Pancreas (tissue), 10 donors: ENCODE data around the gene CAMK2G. TPM values are rescaled to one million over a fixed set of nuclear protein-coding genes. Genes with fewer than 3 reads are reported as not detected.
A peak's percentile ranks its signal among the peaks of the same experiment; 100 is the strongest.
"Not testable (repeated sequence)": the region's sequence is repeated elsewhere in the genome, so short reads cannot be mapped to it uniquely, and the experiment has no call there.

Experiments used
- ATAC-seq, 4 donors: fragments of 200-7000 bp; cut with Tn5 transposase; one replicate each; pipeline versions ENCODE4 v1.8.0 to v1.9.1; 2020; ENCODE audit warnings: mild to moderate bottlenecking in 4 of 4, moderate library complexity in 4 of 4
- DNase-seq, 6 donors: peaks; one replicate each; pipeline ENCODE4 v3.0.0-alpha.2; 2020
- FAIRE-seq: peaks from 2 replicates; lab custom pipeline; 2012; peaks lifted over from hg19 to GRCh38; lab: Jason Lieb, UNC
- H3K27ac ChIP-seq, 4 donors: fragments of 200-600 bp; sonication (generic); 1 replicate in 3 of 4; 2 replicates in 1 of 4; pipeline versions ENCODE4 v1.5.0 to v1.8.0; 2020
- H3K27me3 ChIP-seq, 4 donors: fragments of 200-600 bp; one replicate each; pipeline ENCODE4 v1.8.0; 2021
- H3K36me3 ChIP-seq, 3 donors: fragments of 200-600 bp; sonication (generic) in 1 of 3; one replicate each; pipeline versions ENCODE4 v1.5.0 to v1.8.0; 2020 to 2021
- H3K4me1 ChIP-seq, 3 donors: fragments of 200-600 bp; one replicate each; pipeline ENCODE4 v1.8.0; 2021
- H3K4me3 ChIP-seq, 4 donors: fragments of 200-600 bp; sonication (generic) in 2 of 4; one replicate each; pipeline versions ENCODE4 v1.5.0 to v1.8.0; 2020 to 2021
- H3K9me3 ChIP-seq, 4 donors: fragments of 200-600 bp; one replicate each; pipeline ENCODE4 v1.8.0; 2021
- WGBS, 2 donors: extraction: QIAGEN DNeasy Blood & Tissue Kit; methylation state at CpG; one replicate each; pipeline ENCODE4 v1.1.7; 2013; 5-methylcytosine and 5-hydroxymethylcytosine counted together
- intact Hi-C, 3 donors: fragments of 100-400 bp; cut with DNase I; formaldehyde crosslinking; loops; one replicate each; pipeline versions ENCODE4 v1.11.1 to v1.14.2; 2022
- polyA plus RNA-seq, 2 donors: library from polyadenylated mRNA; stranded (reverse); fragments of 200-250 nt; gene quantifications; one replicate each; pipeline ENCODE4 v1.2.3, GENCODE V29; 2013
- total RNA-seq, 6 donors: library from RNA; stranded (reverse); fragmentation: NEBNext Ultra II Directional in 4 of 6; extraction: Animal tissue kit (Norgen Biotek cat#: 25700) in 4 of 6; gene quantifications; one replicate each; pipeline versions ENCODE4 v1.2.1 to v1.2.4, GENCODE V29; 2021 to 2023
- TF ChIP-seq, protein P1 (sequence below), 4 donors: fragments of 200-600 bp; sonication (generic) in 3 of 4; IDR thresholded peaks; one replicate each; pipeline versions ENCODE4 v1.5.0 to v1.8.0; 2021; ENCODE audit warnings: antibody characterized with exemption in 4 of 4
- donor health status: healthy with polysubstance abuse.
- donor health status: DM: no; HTN: no; CAD: no; lungs with moderate emphysema.
- donor health status: DM: no; HTN: no; CAD: no.
- donor health status: control.
- donor health status: control.
- donor health status: Bipolar disorder and iron deficiency.
- donor health status: DM: yes; HTN: yes; CAD: no.
- donor health status: DM: no; HTN: no; CAD: no.
- donor health status: DM: no; HTN: no; CAD: no.
- donor health status: DM: yes; HTN: yes; CAD: no.

Gene CAMK2G
- total and polyA plus RNA-seq, 8 donors, result 5.3 to 18.4 (median 8.3) TPM

DNA sequence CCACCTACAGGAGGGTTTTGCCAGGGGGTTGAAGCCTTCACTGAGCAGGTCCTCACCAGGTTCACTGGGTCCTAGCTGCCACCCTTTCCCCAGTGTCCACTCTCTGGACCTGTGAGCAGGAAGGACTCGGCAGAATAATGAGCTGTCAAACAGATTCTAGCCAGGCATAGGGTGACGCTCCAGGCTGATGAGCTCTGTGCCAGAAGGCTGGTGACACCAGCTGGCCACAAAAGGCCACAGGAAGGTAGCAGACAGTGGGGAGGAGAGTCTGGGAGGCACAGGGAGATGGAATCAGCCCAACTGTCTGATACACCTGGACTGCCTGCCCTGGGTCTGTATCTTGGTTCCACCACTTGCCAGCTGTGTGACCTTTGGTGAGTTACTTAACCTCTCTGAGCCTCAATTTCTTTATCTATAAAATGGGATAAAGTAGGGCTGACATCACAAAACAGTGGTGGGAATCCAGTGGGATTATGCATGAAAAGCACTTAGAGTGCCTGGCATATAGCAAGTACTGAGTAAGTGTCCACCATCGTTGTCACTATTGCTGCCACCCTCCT lies 36.3 kb downstream of the CAMK2G start:
- no peak for DNase-seq
- intact Hi-C loops, result no loop called here
- peaks cover 0 to 13% (median 0%) of the 10 kb centered on the region in 3 donors for H3K36me3 ChIP-seq
- H3K27me3 ChIP-seq, result no peaks in the 10 kb centered on the region
- H3K4me1 ChIP-seq, result no peaks in the 10 kb centered on the region
- TF ChIP-seq, protein P1, sequence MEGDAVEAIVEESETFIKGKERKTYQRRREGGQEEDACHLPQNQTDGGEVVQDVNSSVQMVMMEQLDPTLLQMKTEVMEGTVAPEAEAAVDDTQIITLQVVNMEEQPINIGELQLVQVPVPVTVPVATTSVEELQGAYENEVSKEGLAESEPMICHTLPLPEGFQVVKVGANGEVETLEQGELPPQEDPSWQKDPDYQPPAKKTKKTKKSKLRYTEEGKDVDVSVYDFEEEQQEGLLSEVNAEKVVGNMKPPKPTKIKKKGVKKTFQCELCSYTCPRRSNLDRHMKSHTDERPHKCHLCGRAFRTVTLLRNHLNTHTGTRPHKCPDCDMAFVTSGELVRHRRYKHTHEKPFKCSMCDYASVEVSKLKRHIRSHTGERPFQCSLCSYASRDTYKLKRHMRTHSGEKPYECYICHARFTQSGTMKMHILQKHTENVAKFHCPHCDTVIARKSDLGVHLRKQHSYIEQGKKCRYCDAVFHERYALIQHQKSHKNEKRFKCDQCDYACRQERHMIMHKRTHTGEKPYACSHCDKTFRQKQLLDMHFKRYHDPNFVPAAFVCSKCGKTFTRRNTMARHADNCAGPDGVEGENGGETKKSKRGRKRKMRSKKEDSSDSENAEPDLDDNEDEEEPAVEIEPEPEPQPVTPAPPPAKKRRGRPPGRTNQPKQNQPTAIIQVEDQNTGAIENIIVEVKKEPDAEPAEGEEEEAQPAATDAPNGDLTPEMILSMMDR (IDR thresholded peaks at IDR 0.05), result no peak
- no peaks in the 10 kb centered on the region for H3K9me3 ChIP-seq
- no peak overlapping the region for H3K27ac ChIP-seq
- H3K4me3 ChIP-seq, result no peak overlapping the region
- no peak for FAIRE-seq
- 88 to 89% methylated on average over 3 of the region's 3 CpGs for WGBS, 2 donors
- peak in 1 of 4 donors; percentile 6 for ATAC-seq

DNA sequence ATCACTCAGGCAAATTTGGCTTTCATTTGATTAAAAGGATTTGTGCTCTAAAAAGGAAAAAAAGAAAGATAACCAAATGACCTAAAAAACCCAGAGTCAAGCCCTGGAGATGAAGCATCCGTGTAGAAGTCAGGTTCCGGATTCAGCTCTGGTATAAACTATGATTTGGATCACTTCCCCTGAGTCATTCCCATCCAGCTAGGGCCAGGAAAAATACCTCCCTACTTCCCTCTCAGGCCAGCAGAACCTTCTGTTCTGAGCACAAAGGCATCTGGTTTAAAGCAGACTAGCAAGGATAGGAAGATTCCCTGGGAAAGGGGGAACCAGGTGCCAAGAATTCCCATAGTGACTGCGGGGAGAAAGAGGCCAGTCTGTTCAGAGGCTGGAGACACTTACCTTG lies 37.3 kb downstream of the CAMK2G start:
- DNase-seq, result no peak
- TF ChIP-seq, protein P1 (IDR thresholded peaks at IDR 0.05), result no peak
- Histone ChIP-seq H3K36me3 (peaks cover 0 to 10% (median 0%) of the 10 kb centered on the region in 3 donors), H3K27ac (no peak overlapping the region), H3K4me3 (no peak overlapping the region), H3K4me1 (no peaks in the 10 kb centered on the region), H3K9me3 (no peaks in the 10 kb centered on the region), H3K27me3 (no peaks in the 10 kb centered on the region)
- intact Hi-C loops, result no loop called here
- FAIRE-seq, result no peak
- 89 to 90% methylated on average over 3 of the region's 3 CpGs for WGBS, 2 donors
- no peak for ATAC-seq

DNA sequence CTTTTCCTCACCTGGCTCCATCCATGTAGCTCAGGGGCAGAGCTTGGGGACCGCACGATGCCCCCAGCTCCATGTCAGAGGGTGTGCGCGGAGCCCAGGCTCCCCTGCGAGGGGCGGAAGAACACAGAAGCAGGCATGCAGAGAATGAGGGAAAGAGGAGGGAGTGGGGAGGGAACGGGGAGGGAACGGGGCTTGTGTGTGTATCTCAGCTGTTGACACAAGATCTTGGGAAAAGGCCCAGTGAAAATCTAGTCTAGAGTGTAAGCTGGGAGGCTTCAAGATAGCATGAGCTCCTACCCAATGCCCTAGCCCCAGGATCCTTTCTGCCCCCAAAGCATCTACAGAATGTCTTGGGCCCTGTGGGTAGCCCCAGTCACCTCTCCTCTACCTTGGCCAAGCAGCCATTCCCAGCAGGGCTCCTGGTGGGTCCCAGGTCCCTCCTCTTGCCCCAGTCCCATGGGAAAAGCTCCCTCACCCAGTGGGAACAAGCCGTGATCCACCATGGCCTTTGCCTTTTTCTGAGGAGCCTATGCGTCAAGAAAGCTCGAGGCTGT lies 37.9 kb downstream of the CAMK2G start:
- Histone ChIP-seq H3K27me3 (no peaks in the 10 kb centered on the region), H3K4me3 (no peak overlapping the region), H3K9me3 (no peaks in the 10 kb centered on the region), H3K4me1 (no peaks in the 10 kb centered on the region), H3K36me3 (peaks cover 0 to 5% (median 0%) of the 10 kb centered on the region in 3 donors), H3K27ac (no peak overlapping the region)
- TF ChIP-seq, protein P1 (IDR thresholded peaks at IDR 0.05), result no peak
- 81 to 88% methylated on average over 11 of the region's 11 CpGs for WGBS, 2 donors
- ATAC-seq, result peak in 1 of 4 donors; percentile 9
- intact Hi-C loops, result no loop called here
- DNase-seq, result no peak
- FAIRE-seq, result no peak

DNA sequence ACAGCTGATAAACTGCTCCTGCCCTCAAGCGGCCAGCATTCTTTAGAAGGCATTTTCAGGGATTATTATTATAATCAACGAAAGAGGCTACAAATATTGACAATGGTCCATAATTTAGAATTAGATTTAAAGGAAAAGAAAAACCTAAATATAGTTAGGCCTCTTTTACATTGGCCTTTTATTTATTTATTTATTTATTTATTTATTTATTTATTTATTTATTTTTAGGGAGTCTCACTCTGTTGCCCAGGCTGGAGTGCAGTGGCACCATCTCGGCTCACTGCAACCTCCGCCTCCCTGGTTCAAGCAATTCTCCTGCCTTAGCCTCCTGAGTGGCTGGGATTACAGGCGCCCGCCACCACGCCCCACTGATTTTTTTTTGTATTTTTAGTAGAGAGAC lies 45.3 kb downstream of the CAMK2G start:
- DNase-seq, H3K36me3 ChIP-seq, ATAC-seq, FAIRE-seq, intact Hi-C loops, H3K27me3 ChIP-seq, H3K4me1 ChIP-seq, H3K4me3 ChIP-seq, H3K9me3 ChIP-seq, H3K27ac ChIP-seq: not testable (repeated sequence)
- WGBS, 2 donors, result 87 to 90% methylated on average over 7 of the region's 7 CpGs

DNA sequence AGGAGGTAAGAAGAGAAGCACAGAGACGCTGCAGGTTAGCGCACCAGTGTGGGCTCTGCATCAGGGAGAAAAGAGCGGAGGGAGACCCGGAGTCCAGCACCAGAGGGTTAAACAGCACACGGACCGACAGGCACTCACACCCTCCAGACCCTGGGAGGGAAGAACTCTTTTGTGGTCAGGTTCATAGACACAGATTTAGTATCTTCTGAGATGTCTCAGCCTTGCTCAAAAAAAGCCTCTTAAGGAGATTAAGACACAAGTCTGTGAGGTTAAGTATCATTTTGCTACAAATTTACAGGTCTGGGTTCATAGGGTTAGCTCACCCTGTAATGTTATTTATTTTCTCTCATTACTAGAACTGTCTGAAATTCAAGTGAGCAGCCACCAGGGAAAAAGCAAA lies 46.2 kb downstream of the CAMK2G start:
- TF ChIP-seq, protein P1 (IDR thresholded peaks at IDR 0.05), result no peak
- WGBS, 2 donors, result 93 to 95% methylated on average over 6 of the region's 6 CpGs
- Histone ChIP-seq H3K27me3 (no peaks in the 10 kb centered on the region), H3K4me3 (no peak overlapping the region), H3K9me3 (no peaks in the 10 kb centered on the region), H3K36me3 (peaks cover 0 to 2% (median 0%) of the 10 kb centered on the region in 3 donors), H3K27ac (no peak overlapping the region), H3K4me1 (no peaks in the 10 kb centered on the region)
- intact Hi-C loops, result no loop called here
- FAIRE-seq (no peak), DNase-seq (no peak), ATAC-seq (no peak)
